GM12878 (cell line): Measurements from ENCODE around the gene ZNF296. TPM values are rescaled to one million over a fixed set of nuclear protein-coding genes. Genes with fewer than 3 reads are reported as not detected.

ENCODE experiments used
- ATAC-seq: fragments of 200-7000 bp; cut with Tn5 transposase; 3 replicates; pipeline ENCODE4 v1.9.1; 2020; ENCODE audit warnings: mild to moderate bottlenecking, moderate library complexity
- BruUV-seq: library from RNA; stranded (reverse); fragments of 400-500 nt; replicated peaks from 2 replicates; lab custom pipeline; 2021; lab: Mats Ljungman, UMichigan
- CTCF ChIA-PET: fragments of 300-600 bp; sonication (Branson Sonifier 250); formaldehyde crosslinking; extraction: SDS; loops from one replicate; lab custom pipeline; 2021; ENCODE audit warnings: inconsistent platforms; lab: Yijun Ruan, JAX
- POLR2A ChIA-PET: fragments of 350-600 bp; formaldehyde crosslinking; extraction: SDS; loops from one replicate; lab custom pipeline; 2021; ENCODE audit warnings: inconsistent platforms; lab: Charles Lee
- RAD21 ChIA-PET: fragments of 300-600 bp; sonication (Branson Sonifier 250); formaldehyde crosslinking; loops from one replicate; lab custom pipeline; 2023; ENCODE audit warnings: antibody characterized with exemption; ENCODE audit not compliant: unreplicated experiment; lab: Charles Lee
- SMC1A ChIA-PET: fragments of 300-600 bp; sonication (Branson Sonifier 250); formaldehyde crosslinking; loops from one replicate; lab custom pipeline; 2023; ENCODE audit not compliant: unreplicated experiment, uncharacterized antibody; lab: Charles Lee
- DNase-seq: peaks from one replicate; pipeline ENCODE4 v3.0.0-alpha.2; 2011; ENCODE audit warnings: low read depth, low spot score
- FAIRE-seq: peaks from 3 replicates; lab custom pipeline; 2011; peaks lifted over from hg19 to GRCh38; lab: Jason Lieb, UNC
- H2AFZ ChIP-seq: 2 replicates; pipeline ENCODE4 v1.6.0; 2011; ENCODE audit warnings: low read depth, low read length, control low read depth; ENCODE audit not compliant: control insufficient read depth
- H3K27ac ChIP-seq: 2 replicates; pipeline ENCODE4 v1.5.1; 2011; ENCODE audit warnings: control low read depth; ENCODE audit not compliant: control insufficient read depth, insufficient read depth
- H3K27me3 ChIP-seq, 2 experiments: replicated peaks in 1 of 2; 2 replicates each; pipeline versions ENCODE4 v1.6.0 to v1.6.1; 2011; ENCODE audit warnings: low read length in 1 of 2; ENCODE audit not compliant: control insufficient read depth in 2 of 2, insufficient read depth in 2 of 2
- H3K36me3 ChIP-seq, 2 experiments: 2 replicates each; pipeline ENCODE4 v1.5.1; 2011; ENCODE audit warnings: low read length in 1 of 2; ENCODE audit not compliant: control insufficient read depth in 2 of 2, insufficient read depth in 2 of 2
- H3K4me1 ChIP-seq: 2 replicates; pipeline ENCODE4 v1.6.1; 2011; ENCODE audit warnings: mild to moderate bottlenecking, low read length, moderate library complexity, mixed read lengths; ENCODE audit not compliant: control insufficient read depth, insufficient read depth
- H3K4me2 ChIP-seq: 2 replicates; pipeline ENCODE4 v1.6.0; 2011; ENCODE audit warnings: control low read depth; ENCODE audit not compliant: control insufficient read depth, insufficient read depth
- H3K4me3 ChIP-seq: fragments of 200-600 bp; sonication (generic); 2 replicates; pipeline ENCODE4 v1.5.1; 2016
- H3K79me2 ChIP-seq: 2 replicates; pipeline ENCODE4 v1.6.0; 2011; ENCODE audit warnings: low read length; ENCODE audit not compliant: control insufficient read depth, insufficient read depth
- H3K9ac ChIP-seq: 2 replicates; pipeline ENCODE4 v1.8.0; 2011; ENCODE audit warnings: low read length, control low read depth, mixed read lengths; ENCODE audit not compliant: control insufficient read depth, insufficient read depth
- H3K9me3 ChIP-seq: replicated peaks from 3 replicates; pipeline ENCODE4 v1.5.1; 2011; ENCODE audit warnings: mild to moderate bottlenecking, low read length; ENCODE audit not compliant: control insufficient read depth, insufficient read depth
- H4K20me1 ChIP-seq: 2 replicates; pipeline ENCODE4 v1.6.0; 2011; ENCODE audit not compliant: control insufficient read depth, insufficient read depth
- ATF7 ChIP-seq: fragments of 450-650 bp; IDR thresholded peaks from 2 replicates; pipeline ENCODE4 v1.6.1; 2016; ENCODE audit warnings: low read depth, mild to moderate bottlenecking
- BHLHE40 ChIP-seq, 2 experiments: fragments of 450-650 bp in 1 of 2; IDR thresholded peaks; 2 replicates each; pipeline ENCODE4 v1.6.1; 2011 to 2017; ENCODE audit warnings: low read depth in 2 of 2, borderline replicate concordance in 1 of 2, improper control_type of control experiment in 1 of 2, low read length in 1 of 2, mild to moderate bottlenecking in 1 of 2
- JUND ChIP-seq: IDR thresholded peaks from 2 replicates; pipeline ENCODE4 v1.6.1; 2012; ENCODE audit warnings: low read depth, mild to moderate bottlenecking, low read length, improper control_type of control experiment, moderate library complexity
- NFXL1 ChIP-seq: fragments of 450-650 bp; IDR thresholded peaks from 2 replicates; pipeline ENCODE4 v1.6.1; 2017; ENCODE audit warnings: antibody characterized with exemption, mild to moderate bottlenecking, borderline replicate concordance
- RAD51 ChIP-seq: fragments of 450-650 bp; IDR thresholded peaks from 2 replicates; pipeline ENCODE4 v1.6.1; 2016; ENCODE audit warnings: moderate library complexity, mild to moderate bottlenecking, inconsistent platforms
- RCOR1 ChIP-seq: conservative IDR thresholded peaks from 2 replicates; pipeline ENCODE4 v1.6.1; 2012; ENCODE audit warnings: low read depth, low read length, improper control_type of control experiment
- RUNX3 ChIP-seq: IDR thresholded peaks from 2 replicates; pipeline ENCODE4 v1.6.1; 2012; ENCODE audit warnings: low read length, inconsistent platforms
- SRF ChIP-seq, 2 experiments: IDR thresholded peaks; 2 replicates each; pipeline ENCODE4 v1.6.1; 2011; ENCODE audit warnings: low read depth in 2 of 2, low read length in 2 of 2, mild to moderate bottlenecking in 1 of 2, moderate library complexity in 1 of 2
- ZNF207 ChIP-seq: fragments of 450-650 bp; IDR thresholded peaks from 2 replicates; pipeline ENCODE4 v1.6.1; 2014; ENCODE audit warnings: antibody characterized with exemption, mild to moderate bottlenecking, borderline replicate concordance
- WGBS: methylation state at CpG from one replicate; pipeline ENCODE4 v1.1.6; 2016; ENCODE audit warnings: low lambda C conversion rate; ENCODE audit not compliant: insufficient replicate concordance, insufficient coverage; ENCODE audit errors: missing lambda C conversion rate; 5-methylcytosine and 5-hydroxymethylcytosine counted together
- in situ Hi-C: fragments of 300-500 bp; cut with MboI; formaldehyde crosslinking; loops from 9 replicates; pipeline ENCODE4 v1.14.3; 2018; ENCODE audit warnings: mixed read lengths
- intact Hi-C: fragments of 100-400 bp; cut with micrococcal nuclease; formaldehyde crosslinking; loops from one replicate; pipeline ENCODE4 v1.14.2; 2022; ENCODE audit not compliant: unreplicated experiment
- polyA plus RNA-seq, 11 experiments: library from polyadenylated mRNA; depleted of rRNA in 4 of 11; unstranded in 6 of 11; stranded (reverse) in 5 of 11; fragments of >200 nt; fragmentation: Nextera tagmentation in 4 of 11; fragmentation: Illumina TruSeq in 1 of 11; extraction: Ambion mirVana in 4 of 11; extraction: Trizol in 1 of 11; gene quantifications; 1 replicate in 1 of 11; 2 replicates in 10 of 11; pipeline versions ENCODE4 v1.2.1 to v1.2.3, GENCODE V29; 2011 to 2016; ENCODE audit warnings: inconsistent platforms in 2 of 11, missing spikeins in 2 of 11, low read depth in 1 of 11
- total RNA-seq, 4 experiments: library from RNA; depleted of rRNA in 3 of 4; stranded (reverse); fragments of >200 nt in 3 of 4; fragmentation: Illumina TruSeq in 1 of 4; extraction: Trizol in 1 of 4; gene quantifications; 2 replicates each; pipeline versions ENCODE4 v1.2.1 to v1.2.3, GENCODE V29; 2013 to 2021
- TF ChIP-seq, protein P1 (sequence below): fragments of 450-650 bp; IDR thresholded peaks from 2 replicates; pipeline ENCODE4 v1.6.1; 2018; ENCODE audit warnings: borderline replicate concordance, mild to moderate bottlenecking; ENCODE audit not compliant: partially characterized antibody
- TF ChIP-seq, protein P2 (sequence below): IDR thresholded peaks from 2 replicates; pipeline ENCODE4 v1.6.1; 2012; ENCODE audit warnings: mild to moderate bottlenecking, low read depth, low read length
- TF ChIP-seq, protein P3 (sequence below): IDR thresholded peaks from 2 replicates; pipeline ENCODE4 v1.6.1; 2012; ENCODE audit warnings: low read depth, low read length, improper control_type of control experiment
- TF ChIP-seq, protein P4 (sequence below): IDR thresholded peaks from 2 replicates; pipeline ENCODE4 v1.6.1; 2012; ENCODE audit warnings: low read length, inconsistent platforms

Gene ZNF296
- total and polyA plus RNA-seq, 10 of the 15 experiments (the other 5 are each of a cell fraction or from before 2014, with no cell fraction given): 0.44 to 23.6 (median 3.5) TPM; not detected in 1

DNA sequence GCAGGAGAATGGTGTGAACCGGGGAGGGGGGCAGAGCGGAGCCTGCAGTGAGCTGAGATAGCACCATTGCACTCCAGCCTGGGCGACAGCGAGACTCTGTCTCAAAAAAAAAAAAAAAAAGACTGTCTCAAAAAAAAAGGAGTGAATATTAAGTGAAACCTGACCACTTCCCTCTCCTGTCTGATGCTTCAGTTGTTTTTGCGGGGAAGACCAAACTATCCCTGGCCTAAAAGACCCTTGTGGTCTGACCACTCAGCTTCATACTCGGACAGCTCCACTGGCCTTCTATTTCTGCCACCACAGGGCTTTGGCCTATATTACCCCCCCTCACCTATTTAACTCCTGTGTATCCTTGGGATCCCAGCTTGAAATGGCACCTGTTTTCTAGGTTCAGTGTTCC, 35.2 kb downstream of the ZNF296 start:
- FAIRE-seq: no peak
- H3K9ac ChIP-seq: no peak overlapping the region
- H3K27me3 ChIP-seq: no peaks in the 10 kb centered on the region
- H3K36me3 ChIP-seq: peaks cover 14 to 37% of the 10 kb centered on the region in 2 experiments; a peak in 3 of 4 replicates
- in situ Hi-C loops: no loop called here
- intact Hi-C loops: no loop called here
- no peaks in the 10 kb centered on the region for H3K9me3 ChIP-seq
- H3K4me2 ChIP-seq: peak overlapping the region; percentile 73
- BruUV-seq: no TSS peak
- no peak for DNase-seq
- RAD21 ChIA-PET: interaction anchor here (1.8 to 3.3 kb wide), 3 partner anchors 18 to 51 kb away, joined by 5 to 21 read pairs (median 16); no protein-coding TSS in a partner anchor
- peaks cover 13% of the 10 kb centered on the region for H3K4me1 ChIP-seq
- SMC1A ChIA-PET: interaction anchor here (0.9 to 2.8 kb wide), 4 partner anchors 11 to 24 kb away, joined by 3 to 9 read pairs (median 6); no protein-coding TSS in a partner anchor
- POLR2A ChIA-PET: interaction anchor here (0.6 to 1.6 kb wide), 4 partner anchors 10 to 83 kb away, joined by 4 to 8 read pairs (median 5); partner anchors contain the start of gene PPP1R37
- peak overlapping the region; percentile 30; the same call in 1 of the 2 replicates for H3K4me3 ChIP-seq
- WGBS: 76% methylated on average over 6 of the region's 6 CpGs
- no peak overlapping the region for H2AFZ ChIP-seq
- no peak for ATAC-seq
- peaks cover 57% of the 10 kb centered on the region for H3K79me2 ChIP-seq
- H3K27ac ChIP-seq: peak overlapping the region; percentile 16; the same call in 1 of the 2 replicates
- CTCF ChIA-PET: interaction anchor here (0.6 to 1.6 kb wide), 7 partner anchors 10 to 970 kb away, joined by 3 to 8 read pairs (median 4); partner anchors contain the start of gene RELB
- peaks cover 7% of the 10 kb centered on the region; the same call in 1 of the 2 replicates for H4K20me1 ChIP-seq
- peak; percentile 71 for TF ChIP-seq RUNX3
- no peak for TF ChIP-seq ZNF207
- TF ChIP-seq RAD51: no peak
- no peak for TF ChIP-seq ATF7
- TF ChIP-seq, protein P1, sequence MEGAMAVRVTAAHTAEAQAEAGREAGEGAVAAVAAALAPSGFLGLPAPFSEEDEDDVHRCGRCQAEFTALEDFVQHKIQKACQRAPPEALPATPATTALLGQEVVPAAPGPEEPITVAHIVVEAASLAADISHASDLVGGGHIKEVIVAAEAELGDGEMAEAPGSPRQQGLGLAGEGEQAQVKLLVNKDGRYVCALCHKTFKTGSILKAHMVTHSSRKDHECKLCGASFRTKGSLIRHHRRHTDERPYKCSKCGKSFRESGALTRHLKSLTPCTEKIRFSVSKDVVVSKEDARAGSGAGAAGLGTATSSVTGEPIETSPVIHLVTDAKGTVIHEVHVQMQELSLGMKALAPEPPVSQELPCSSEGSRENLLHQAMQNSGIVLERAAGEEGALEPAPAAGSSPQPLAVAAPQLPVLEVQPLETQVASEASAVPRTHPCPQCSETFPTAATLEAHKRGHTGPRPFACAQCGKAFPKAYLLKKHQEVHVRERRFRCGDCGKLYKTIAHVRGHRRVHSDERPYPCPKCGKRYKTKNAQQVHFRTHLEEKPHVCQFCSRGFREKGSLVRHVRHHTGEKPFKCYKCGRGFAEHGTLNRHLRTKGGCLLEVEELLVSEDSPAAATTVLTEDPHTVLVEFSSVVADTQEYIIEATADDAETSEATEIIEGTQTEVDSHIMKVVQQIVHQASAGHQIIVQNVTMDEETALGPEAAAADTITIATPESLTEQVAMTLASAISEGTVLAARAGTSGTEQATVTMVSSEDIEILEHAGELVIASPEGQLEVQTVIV: no peak
- TF ChIP-seq, protein P2, sequence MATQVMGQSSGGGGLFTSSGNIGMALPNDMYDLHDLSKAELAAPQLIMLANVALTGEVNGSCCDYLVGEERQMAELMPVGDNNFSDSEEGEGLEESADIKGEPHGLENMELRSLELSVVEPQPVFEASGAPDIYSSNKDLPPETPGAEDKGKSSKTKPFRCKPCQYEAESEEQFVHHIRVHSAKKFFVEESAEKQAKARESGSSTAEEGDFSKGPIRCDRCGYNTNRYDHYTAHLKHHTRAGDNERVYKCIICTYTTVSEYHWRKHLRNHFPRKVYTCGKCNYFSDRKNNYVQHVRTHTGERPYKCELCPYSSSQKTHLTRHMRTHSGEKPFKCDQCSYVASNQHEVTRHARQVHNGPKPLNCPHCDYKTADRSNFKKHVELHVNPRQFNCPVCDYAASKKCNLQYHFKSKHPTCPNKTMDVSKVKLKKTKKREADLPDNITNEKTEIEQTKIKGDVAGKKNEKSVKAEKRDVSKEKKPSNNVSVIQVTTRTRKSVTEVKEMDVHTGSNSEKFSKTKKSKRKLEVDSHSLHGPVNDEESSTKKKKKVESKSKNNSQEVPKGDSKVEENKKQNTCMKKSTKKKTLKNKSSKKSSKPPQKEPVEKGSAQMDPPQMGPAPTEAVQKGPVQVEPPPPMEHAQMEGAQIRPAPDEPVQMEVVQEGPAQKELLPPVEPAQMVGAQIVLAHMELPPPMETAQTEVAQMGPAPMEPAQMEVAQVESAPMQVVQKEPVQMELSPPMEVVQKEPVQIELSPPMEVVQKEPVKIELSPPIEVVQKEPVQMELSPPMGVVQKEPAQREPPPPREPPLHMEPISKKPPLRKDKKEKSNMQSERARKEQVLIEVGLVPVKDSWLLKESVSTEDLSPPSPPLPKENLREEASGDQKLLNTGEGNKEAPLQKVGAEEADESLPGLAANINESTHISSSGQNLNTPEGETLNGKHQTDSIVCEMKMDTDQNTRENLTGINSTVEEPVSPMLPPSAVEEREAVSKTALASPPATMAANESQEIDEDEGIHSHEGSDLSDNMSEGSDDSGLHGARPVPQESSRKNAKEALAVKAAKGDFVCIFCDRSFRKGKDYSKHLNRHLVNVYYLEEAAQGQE: no peak
- TF ChIP-seq, protein P3, sequence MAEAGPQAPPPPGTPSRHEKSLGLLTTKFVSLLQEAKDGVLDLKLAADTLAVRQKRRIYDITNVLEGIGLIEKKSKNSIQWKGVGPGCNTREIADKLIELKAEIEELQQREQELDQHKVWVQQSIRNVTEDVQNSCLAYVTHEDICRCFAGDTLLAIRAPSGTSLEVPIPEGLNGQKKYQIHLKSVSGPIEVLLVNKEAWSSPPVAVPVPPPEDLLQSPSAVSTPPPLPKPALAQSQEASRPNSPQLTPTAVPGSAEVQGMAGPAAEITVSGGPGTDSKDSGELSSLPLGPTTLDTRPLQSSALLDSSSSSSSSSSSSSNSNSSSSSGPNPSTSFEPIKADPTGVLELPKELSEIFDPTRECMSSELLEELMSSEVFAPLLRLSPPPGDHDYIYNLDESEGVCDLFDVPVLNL: no peak
- TF ChIP-seq NFXL1: no peak
- no peak for TF ChIP-seq JUND
- no peak for TF ChIP-seq BHLHE40 (IDR thresholded peaks at IDR 0.05; ENCODE audit: borderline replicate concordance in 1 of 2, low read depth in 2 of 2, low read length in 1 of 2)
- TF ChIP-seq RCOR1: no peak
- TF ChIP-seq, protein P4, sequence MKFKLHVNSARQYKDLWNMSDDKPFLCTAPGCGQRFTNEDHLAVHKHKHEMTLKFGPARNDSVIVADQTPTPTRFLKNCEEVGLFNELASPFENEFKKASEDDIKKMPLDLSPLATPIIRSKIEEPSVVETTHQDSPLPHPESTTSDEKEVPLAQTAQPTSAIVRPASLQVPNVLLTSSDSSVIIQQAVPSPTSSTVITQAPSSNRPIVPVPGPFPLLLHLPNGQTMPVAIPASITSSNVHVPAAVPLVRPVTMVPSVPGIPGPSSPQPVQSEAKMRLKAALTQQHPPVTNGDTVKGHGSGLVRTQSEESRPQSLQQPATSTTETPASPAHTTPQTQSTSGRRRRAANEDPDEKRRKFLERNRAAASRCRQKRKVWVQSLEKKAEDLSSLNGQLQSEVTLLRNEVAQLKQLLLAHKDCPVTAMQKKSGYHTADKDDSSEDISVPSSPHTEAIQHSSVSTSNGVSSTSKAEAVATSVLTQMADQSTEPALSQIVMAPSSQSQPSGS: no peak
- TF ChIP-seq SRF (IDR thresholded peaks at IDR 0.05; ENCODE audit: low read depth in 2 of 2, low read length in 2 of 2): no peak
